ENCODE data around the gene NKPD1.

Gene NKPD1

DNA sequence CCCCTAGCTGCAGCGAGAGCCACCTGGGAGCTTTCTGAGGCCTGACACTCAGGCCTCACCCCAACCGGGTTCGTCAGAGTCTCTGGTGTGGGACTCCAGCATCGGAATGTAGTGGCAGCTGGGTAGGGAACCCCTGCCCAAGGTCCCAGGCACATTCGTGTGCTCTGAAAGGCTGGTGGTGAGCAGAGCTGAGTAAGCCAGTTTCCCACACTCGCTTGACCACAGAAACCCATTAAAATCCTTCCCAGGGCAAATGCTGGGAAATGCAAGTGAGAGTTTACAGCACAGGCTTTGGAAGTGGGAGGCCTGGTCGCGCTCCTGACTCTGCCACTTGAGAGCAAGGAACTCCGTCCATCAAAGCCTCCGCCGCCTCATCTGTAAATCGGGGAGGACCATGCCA is 13.0 kb upstream of the NKPD1 start:
- H3K14ac ChIP-seq (ENCODE audit: low read length in 2 of 2), result no peak overlapping the region
- peaks cover 18% of the 10 kb centered on the region for H3K79me1 ChIP-seq (replicated peaks; ENCODE audit: low read length, poor library complexity, severe bottlenecking)
- H2BK12ac ChIP-seq (ENCODE audit: low read length in 2 of 2), result no peak overlapping the region
- H2BK120ac ChIP-seq (ENCODE audit: low read depth, low read length), result no peak overlapping the region
- H2AFZ ChIP-seq (ENCODE audit: low read depth, low read length), result no peak overlapping the region
- H3K4me3 ChIP-seq (ENCODE audit: insufficient read depth in 1 of 2, low read depth in 1 of 2, low read length in 2 of 2), result no peak overlapping the region
- H4K8ac ChIP-seq (ENCODE audit: low read length), result no peak overlapping the region
- H3K4me2 ChIP-seq (ENCODE audit: low read length, poor library complexity, severe bottlenecking), result no peak overlapping the region
- peaks cover 19% of the 10 kb centered on the region for H3K4me1 ChIP-seq (ENCODE audit: control insufficient read depth, insufficient read depth, low read depth, low read length)
- H3K9ac ChIP-seq (ENCODE audit: low read length), result no peak overlapping the region
- H3K4ac ChIP-seq (ENCODE audit: low read depth in 1 of 2, low read length in 2 of 2), result no peak overlapping the region
- H3K18ac ChIP-seq (ENCODE audit: low read depth in 1 of 2, low read length in 2 of 2), result no peak overlapping the region
- no peaks in the 10 kb centered on the region for H3K9me3 ChIP-seq (ENCODE audit: control insufficient read depth, low read length)
- WGBS, result 60% methylated on average over 12 of the region's 12 CpGs
- H3K23ac ChIP-seq (ENCODE audit: low read length in 2 of 2), result no peak overlapping the region
- peak; percentile 96 for DNase-seq
- H3K27ac ChIP-seq (ENCODE audit: low read length, poor library complexity, severe bottlenecking), result no peak overlapping the region
- no peaks in the 10 kb centered on the region for H3K27me3 ChIP-seq (ENCODE audit: control insufficient read depth in 1 of 2, insufficient read depth in 1 of 2, low read length in 2 of 2)
- H4K91ac ChIP-seq (ENCODE audit: low read length), result no peak overlapping the region
- H3K36me3 ChIP-seq (ENCODE audit: control insufficient read depth in 1 of 2, insufficient read depth in 2 of 2, low read depth in 1 of 2, low read length in 2 of 2), result peaks cover 0 to 2% of the 10 kb centered on the region in 2 experiments
- H2AK5ac ChIP-seq (ENCODE audit: low read length, severe bottlenecking), result no peak overlapping the region
- H2BK5ac ChIP-seq (ENCODE audit: low read depth, low read length, poor library complexity, severe bottlenecking), result no peak overlapping the region
- H2BK15ac ChIP-seq (ENCODE audit: low read depth, poor library complexity, severe bottlenecking), result no peak overlapping the region

DNA sequence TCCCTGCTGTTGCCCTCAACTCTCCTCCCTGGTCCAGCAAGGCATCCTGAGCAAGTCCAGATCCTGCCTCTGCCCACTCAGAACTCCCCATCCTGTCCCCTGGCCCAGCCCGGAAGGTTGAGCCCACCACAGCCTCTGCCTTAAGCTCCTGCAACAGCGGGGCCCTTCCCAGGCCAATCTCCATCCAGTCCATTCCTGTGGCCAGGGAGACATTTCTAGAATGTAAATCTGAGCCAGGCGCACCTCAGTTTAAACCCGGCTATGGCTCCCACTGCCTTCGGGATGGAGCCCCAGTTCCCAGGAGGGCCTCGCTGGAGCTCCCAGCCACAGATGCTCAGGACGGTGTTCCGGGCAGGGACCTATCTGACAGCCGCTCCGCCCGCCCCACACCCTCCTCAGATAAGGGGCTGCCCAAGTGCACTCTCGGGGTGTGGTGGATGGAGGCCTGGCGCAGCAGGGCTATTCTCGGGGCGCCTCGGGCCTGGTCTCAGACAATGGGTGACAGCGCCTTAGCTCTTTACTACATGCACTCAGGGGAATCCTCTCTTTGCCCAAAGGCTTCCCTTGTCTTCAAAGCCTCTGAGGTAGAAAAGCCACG is 11.9 kb upstream of the NKPD1 start:
- Histone ChIP-seq H3K36me3 (ENCODE audit: control insufficient read depth in 1 of 2, insufficient read depth in 2 of 2, low read depth in 1 of 2, low read length in 2 of 2) (peaks cover 0 to 4% of the 10 kb centered on the region in 2 experiments), H2AFZ (ENCODE audit: low read depth, low read length) (no peak overlapping the region), H2BK12ac (ENCODE audit: low read length in 2 of 2) (no peak overlapping the region), H3K23ac (ENCODE audit: low read length in 2 of 2) (peak overlapping the region in 1 of 2 experiments; percentile 16), H3K4me3 (ENCODE audit: insufficient read depth in 1 of 2, low read depth in 1 of 2, low read length in 2 of 2) (no peak overlapping the region), H2BK5ac (ENCODE audit: low read depth, low read length, poor library complexity, severe bottlenecking) (no peak overlapping the region), H2BK15ac (ENCODE audit: low read depth, poor library complexity, severe bottlenecking) (no peak overlapping the region), H3K4me1 (ENCODE audit: control insufficient read depth, insufficient read depth, low read depth, low read length) (peaks cover 19% of the 10 kb centered on the region), H3K14ac (ENCODE audit: low read length in 2 of 2) (peak overlapping the region in 1 of 2 experiments; percentile 85), H3K27ac (ENCODE audit: low read length, poor library complexity, severe bottlenecking) (no peak overlapping the region), H2AK5ac (ENCODE audit: low read length, severe bottlenecking) (no peak overlapping the region), H3K4ac (ENCODE audit: low read depth in 1 of 2, low read length in 2 of 2) (no peak overlapping the region), H3K79me1 (replicated peaks; ENCODE audit: low read length, poor library complexity, severe bottlenecking) (peaks cover 18% of the 10 kb centered on the region), H3K4me2 (ENCODE audit: low read length, poor library complexity, severe bottlenecking) (no peak overlapping the region), H2BK120ac (ENCODE audit: low read depth, low read length) (no peak overlapping the region), H3K9me3 (ENCODE audit: control insufficient read depth, low read length) (no peaks in the 10 kb centered on the region), H3K18ac (ENCODE audit: low read depth in 1 of 2, low read length in 2 of 2) (no peak overlapping the region), H4K91ac (ENCODE audit: low read length) (no peak overlapping the region), H3K27me3 (ENCODE audit: control insufficient read depth in 1 of 2, insufficient read depth in 1 of 2, low read length in 2 of 2) (no peaks in the 10 kb centered on the region), H4K8ac (ENCODE audit: low read length) (no peak overlapping the region), H3K9ac (ENCODE audit: low read length) (no peak overlapping the region)
- no peak for DNase-seq
- WGBS, result 89% methylated on average over 11 of the region's 18 CpGs

- H2AFZ ChIP-seq (ENCODE audit: low read depth, low read length), result no peak overlapping the region
- H3K79me1 ChIP-seq (replicated peaks; ENCODE audit: low read length, poor library complexity, severe bottlenecking), result peaks cover 16% of the 10 kb centered on the region
- no peak overlapping the region for H2BK15ac ChIP-seq (ENCODE audit: low read depth, poor library complexity, severe bottlenecking)
- H3K9ac ChIP-seq (ENCODE audit: low read length), result no peak overlapping the region
- H3K27me3 ChIP-seq (ENCODE audit: control insufficient read depth in 1 of 2, insufficient read depth in 1 of 2, low read length in 2 of 2), result no peaks in the 10 kb centered on the region
- H3K23ac ChIP-seq (ENCODE audit: low read length in 2 of 2), result peak overlapping the region in 1 of 2 experiments; percentile 16
- H4K8ac ChIP-seq (ENCODE audit: low read length), result no peak overlapping the region
- H3K36me3 ChIP-seq (ENCODE audit: control insufficient read depth in 1 of 2, insufficient read depth in 2 of 2, low read depth in 1 of 2, low read length in 2 of 2), result peaks cover 0 to 4% of the 10 kb centered on the region in 2 experiments
- H3K4me1 ChIP-seq (ENCODE audit: control insufficient read depth, insufficient read depth, low read depth, low read length), result peaks cover 17% of the 10 kb centered on the region
- no peak overlapping the region for H3K27ac ChIP-seq (ENCODE audit: low read length, poor library complexity, severe bottlenecking)
- H3K4ac ChIP-seq (ENCODE audit: low read depth in 1 of 2, low read length in 2 of 2), result no peak overlapping the region
- H2BK120ac ChIP-seq (ENCODE audit: low read depth, low read length), result no peak overlapping the region
- H2AK5ac ChIP-seq (ENCODE audit: low read length, severe bottlenecking), result no peak overlapping the region
- H3K4me3 ChIP-seq (ENCODE audit: insufficient read depth in 1 of 2, low read depth in 1 of 2, low read length in 2 of 2), result no peak overlapping the region
- H3K9me3 ChIP-seq (ENCODE audit: control insufficient read depth, low read length), result no peaks in the 10 kb centered on the region
- peak overlapping the region in 1 of 2 experiments; percentile 85 for H3K14ac ChIP-seq (ENCODE audit: low read length in 2 of 2)
- no peak overlapping the region for H2BK12ac ChIP-seq (ENCODE audit: low read length in 2 of 2)
- H4K91ac ChIP-seq (ENCODE audit: low read length), result no peak overlapping the region
- 90% methylated on average over 4 of the region's 4 CpGs for WGBS
- no peak for DNase-seq
- H2BK5ac ChIP-seq (ENCODE audit: low read depth, low read length, poor library complexity, severe bottlenecking), result no peak overlapping the region
- no peak overlapping the region for H3K18ac ChIP-seq (ENCODE audit: low read depth in 1 of 2, low read length in 2 of 2)
- H3K4me2 ChIP-seq (ENCODE audit: low read length, poor library complexity, severe bottlenecking), result no peak overlapping the region
These were observed 11.4 kb upstream of the NKPD1 start for GRCh38 chr19:45172173-45172572.

GRCh38 chr19:45171211-45171623 is 10.4 kb upstream of the NKPD1 start:
- no peak overlapping the region for H4K8ac ChIP-seq (ENCODE audit: low read length)
- peaks cover 12% of the 10 kb centered on the region for H3K79me1 ChIP-seq (replicated peaks; ENCODE audit: low read length, poor library complexity, severe bottlenecking)
- no peak overlapping the region for H3K9ac ChIP-seq (ENCODE audit: low read length)
- no peaks in the 10 kb centered on the region for H3K27me3 ChIP-seq (ENCODE audit: control insufficient read depth in 1 of 2, insufficient read depth in 1 of 2, low read length in 2 of 2)
- DNase-seq, result no peak
- no peak overlapping the region for H2AFZ ChIP-seq (ENCODE audit: low read depth, low read length)
- H2BK5ac ChIP-seq (ENCODE audit: low read depth, low read length, poor library complexity, severe bottlenecking), result no peak overlapping the region
- H3K4ac ChIP-seq (ENCODE audit: low read depth in 1 of 2, low read length in 2 of 2), result no peak overlapping the region
- no peak overlapping the region for H3K27ac ChIP-seq (ENCODE audit: low read length, poor library complexity, severe bottlenecking)
- H2BK15ac ChIP-seq (ENCODE audit: low read depth, poor library complexity, severe bottlenecking), result no peak overlapping the region
- no peak overlapping the region for H3K23ac ChIP-seq (ENCODE audit: low read length in 2 of 2)
- H2BK12ac ChIP-seq (ENCODE audit: low read length in 2 of 2), result no peak overlapping the region
- H3K9me3 ChIP-seq (ENCODE audit: control insufficient read depth, low read length), result no peaks in the 10 kb centered on the region
- H3K4me2 ChIP-seq (ENCODE audit: low read length, poor library complexity, severe bottlenecking), result no peak overlapping the region
- H3K4me3 ChIP-seq (ENCODE audit: insufficient read depth in 1 of 2, low read depth in 1 of 2, low read length in 2 of 2), result no peak overlapping the region
- H3K4me1 ChIP-seq (ENCODE audit: control insufficient read depth, insufficient read depth, low read depth, low read length), result peaks cover 16% of the 10 kb centered on the region
- no peak overlapping the region for H2BK120ac ChIP-seq (ENCODE audit: low read depth, low read length)
- no peak overlapping the region for H2AK5ac ChIP-seq (ENCODE audit: low read length, severe bottlenecking)
- no peak overlapping the region for H3K14ac ChIP-seq (ENCODE audit: low read length in 2 of 2)
- 55% methylated on average over 5 of the region's 7 CpGs for WGBS
- H4K91ac ChIP-seq (ENCODE audit: low read length), result no peak overlapping the region
- H3K18ac ChIP-seq (ENCODE audit: low read depth in 1 of 2, low read length in 2 of 2), result no peak overlapping the region
- H3K36me3 ChIP-seq (ENCODE audit: control insufficient read depth in 1 of 2, insufficient read depth in 2 of 2, low read depth in 1 of 2, low read length in 2 of 2), result peaks cover 0 to 7% of the 10 kb centered on the region in 2 experiments
